Body of pancreas (tissue), 4 donors: ENCODE results near the gene ADIPOR2. TPM values are rescaled to one million over a fixed set of nuclear protein-coding genes. Genes with fewer than 3 reads are reported as not detected.

ENCODE experiments used
- ATAC-seq: fragments of 150-250 bp; one replicate; pipeline ENCODE4 v1.9.1; 2016
- DNase-seq, 4 donors: peaks; one replicate each; pipeline ENCODE4 v3.0.0-alpha.2; 2019
- H3K27ac ChIP-seq, 4 donors: fragments of 200-600 bp; sonication (generic); 1 replicate in 3 of 4; 2 replicates in 1 of 4; pipeline versions ENCODE4 v1.5.1 to v1.6.1; 2016 to 2019; ENCODE audit warnings: mild to moderate bottlenecking in 1 of 4, mixed read lengths in 1 of 4, moderate library complexity in 1 of 4
- H3K27me3 ChIP-seq, 2 donors: fragments of 200-600 bp; sonication (generic); one replicate each; pipeline ENCODE4 v1.6.0; 2016; ENCODE audit warnings: mild to moderate bottlenecking in 1 of 2
- H3K36me3 ChIP-seq, 2 donors: fragments of 200-600 bp; sonication (generic); replicated peaks in 1 of 2; 2 replicates each; pipeline ENCODE4 v1.5.1; 2016; ENCODE audit warnings: low read depth in 2 of 2; ENCODE audit not compliant: insufficient read depth in 1 of 2
- H3K4me1 ChIP-seq: fragments of 200-600 bp; sonication (generic); one replicate; pipeline ENCODE4 v1.6.0; 2016
- H3K4me3 ChIP-seq, 2 donors: fragments of 200-600 bp; sonication (generic); 1 replicate in 1 of 2; 2 replicates in 1 of 2; pipeline ENCODE4 v1.5.1; 2016 to 2019
- H3K9me3 ChIP-seq, 3 donors: fragments of 200-600 bp; sonication (generic); 1 replicate in 2 of 3; 2 replicates in 1 of 3; pipeline ENCODE4 v1.5.1; 2016
- CTCF ChIP-seq, 7 experiments: fragments of 450-650 bp in 4 of 7; fragments of 200-600 bp in 3 of 7; sonication (generic) in 3 of 7; IDR thresholded peaks; one replicate each; pipeline ENCODE4 v1.5.1; 2016 to 2019; ENCODE audit warnings: antibody characterized with exemption in 7 of 7
- POLR2A ChIP-seq, 3 donors: fragments of 450-650 bp; IDR thresholded peaks; one replicate each; pipeline ENCODE4 v1.6.1; 2016; ENCODE audit warnings: antibody characterized with exemption in 3 of 3, mild to moderate bottlenecking in 2 of 3
- WGBS, 2 donors: methylation state at CpG; one replicate each; pipeline ENCODE4 v1.1.5; 2017; 5-methylcytosine and 5-hydroxymethylcytosine counted together
- intact Hi-C: fragments of 100-400 bp; cut with DNase I; formaldehyde crosslinking; loops from one replicate; pipeline ENCODE4 v1.15.1; 2023
- total RNA-seq, 2 donors: library from RNA; depleted of rRNA; stranded (reverse); fragments of >200 nt; gene quantifications; one replicate each; pipeline ENCODE4 v1.1.0, GENCODE V29; 2016

Gene ADIPOR2
- total RNA-seq, 2 donors from 2014 or later, result 16.8 to 20.5 TPM

- Histone ChIP-seq H3K9me3 (no peaks in the 10 kb centered on the region), H3K36me3 (no peaks in the 10 kb centered on the region), H3K27ac (no peak overlapping the region), H3K4me1 (peaks cover 6% of the 10 kb centered on the region), H3K27me3 (no peaks in the 10 kb centered on the region), H3K4me3 (no peak overlapping the region)
- ATAC-seq (peak; percentile 75), DNase-seq (peak; percentile 70 to 83 (median 78))
- intact Hi-C loops, result no loop called here
- 39% methylated on average over 15 of the region's 15 CpGs for WGBS, 2 donors
- no peak for TF ChIP-seq CTCF (IDR thresholded peaks at IDR 0.05)
- TF ChIP-seq POLR2A (IDR thresholded peaks at IDR 0.05), result no peak
Measured at GRCh38 chr12:1644534-1645438, 46.1 kb upstream of the ADIPOR2 start.

- Histone ChIP-seq H3K27me3 (no peaks in the 10 kb centered on the region), H3K9me3 (no peaks in the 10 kb centered on the region), H3K27ac (no peak overlapping the region), H3K4me1 (peaks cover 6% of the 10 kb centered on the region), H3K4me3 (no peak overlapping the region), H3K36me3 (no peaks in the 10 kb centered on the region)
- no peak for TF ChIP-seq POLR2A (IDR thresholded peaks at IDR 0.05)
- no peak for TF ChIP-seq CTCF (IDR thresholded peaks at IDR 0.05)
- intact Hi-C loops, result no loop called here
- no peak for DNase-seq
- WGBS, 2 donors, result 94 to 95% methylated on average over 11 to 27 of the region's 29 CpGs
- ATAC-seq, result no peak
Measured at GRCh38 chr12:1645819-1646218, 45.1 kb upstream of the ADIPOR2 start.

- Histone ChIP-seq H3K9me3 (no peaks in the 10 kb centered on the region), H3K27ac (no peak overlapping the region), H3K36me3 (no peaks in the 10 kb centered on the region), H3K27me3 (no peaks in the 10 kb centered on the region), H3K4me1 (peaks cover 6% of the 10 kb centered on the region), H3K4me3 (no peak overlapping the region)
- intact Hi-C loops, result no loop called here
- no peak for DNase-seq
- no peak for ATAC-seq
- 59 to 83% methylated on average over 14 to 21 of the region's 21 CpGs for WGBS, 2 donors
- TF ChIP-seq CTCF (IDR thresholded peaks at IDR 0.05) (no peak), POLR2A (IDR thresholded peaks at IDR 0.05) (no peak)
Measured at GRCh38 chr12:1646569-1647284, 44.1 kb upstream of the ADIPOR2 start.

- Histone ChIP-seq H3K4me1 (peaks cover 6% of the 10 kb centered on the region), H3K27ac (no peak overlapping the region), H3K27me3 (no peaks in the 10 kb centered on the region), H3K4me3 (no peak overlapping the region), H3K36me3 (no peaks in the 10 kb centered on the region), H3K9me3 (no peaks in the 10 kb centered on the region)
- ATAC-seq (no peak), DNase-seq (no peak)
- 81% methylated on average over 3 of the region's 3 CpGs for WGBS, 2 donors
- TF ChIP-seq CTCF (IDR thresholded peaks at IDR 0.05) (no peak), POLR2A (IDR thresholded peaks at IDR 0.05) (no peak)
- intact Hi-C loops, result no loop called here
Measured at GRCh38 chr12:1647285-1647669, 43.6 kb upstream of the ADIPOR2 start.
